ENCODE results near the gene SORCS2. TPM values are rescaled to one million over a fixed set of nuclear protein-coding genes. Genes with fewer than 3 reads are reported as not detected.

Gene SORCS2
- total and polyA plus RNA-seq, 2 of the 8 experiments (the other 6 are each of a cell fraction or from before 2014, with no cell fraction given) = 0.36 to 1.8 TPM

DNA sequence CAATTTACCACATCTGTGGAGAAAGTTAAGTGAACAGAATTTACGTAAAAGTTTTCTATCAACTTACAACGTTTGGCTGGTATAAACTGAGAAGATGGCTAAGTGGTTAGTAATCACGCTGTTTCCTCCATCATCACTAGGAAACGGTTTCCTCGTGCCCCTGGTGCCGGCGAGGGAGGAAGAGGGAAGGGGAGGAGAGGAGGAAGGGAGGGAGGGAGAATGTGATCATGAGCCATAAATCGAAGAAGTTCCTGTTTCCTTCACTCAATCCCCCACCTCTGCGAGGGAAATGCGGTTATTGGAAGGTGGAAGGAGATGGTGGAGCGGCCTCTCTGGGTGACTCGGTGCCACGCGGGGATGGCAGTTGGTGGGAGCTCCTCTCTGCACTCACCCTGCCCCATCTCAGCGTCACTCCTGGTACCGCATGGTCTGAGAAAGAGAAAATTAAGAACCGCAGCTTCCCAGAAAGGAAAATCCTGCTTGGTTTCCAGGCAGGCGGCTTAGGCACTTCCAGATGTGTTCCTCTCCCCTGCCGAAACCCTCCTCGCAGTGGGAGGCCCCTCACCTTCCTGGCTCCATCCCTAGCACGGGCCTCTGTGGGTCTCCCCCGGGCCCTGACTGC is 530.5 kb downstream of the SORCS2 start:
- Histone ChIP-seq H3K27me3 (replicated peaks in 1 of 4; ENCODE audit: control insufficient read depth in 3 of 4, extremely low read depth in 1 of 4, insufficient read depth in 3 of 4, low read length in 3 of 4) (peaks cover 0 to 4% (median 2%) of the 10 kb centered on the region in 4 experiments; a peak in 3 of 7 replicates), H3K4me2 (ENCODE audit: insufficient read depth in 1 of 2, low read depth in 2 of 2, low read length in 2 of 2) (no peak overlapping the region), H2BK5ac (ENCODE audit: low read depth, low read length) (no peak overlapping the region), H3K4ac (replicated peaks; ENCODE audit: insufficient read length, low read depth, low read length) (no peak overlapping the region), H2AK5ac (ENCODE audit: low read depth, low read length) (no peak overlapping the region), H4K8ac (ENCODE audit: extremely low read depth, insufficient read depth, low read length) (0 out of 2 replicates have a peak overlapping the region, but pooled peaks have one; percentile 23), H3K9ac (replicated peaks in 1 of 4; ENCODE audit: extremely low read depth in 1 of 4, low read depth in 3 of 4, low read length in 3 of 4) (no peak overlapping the region), H3K23me2 (ENCODE audit: low read depth, low read length) (peaks cover 13% of the 10 kb centered on the region), H2BK120ac (replicated peaks; ENCODE audit: low read depth, low read length) (no peak overlapping the region), H3K4me3 (ENCODE audit: extremely low read depth in 1 of 4, insufficient read depth in 2 of 4, low read depth in 3 of 4, low read length in 4 of 4) (no peak overlapping the region), H2BK20ac (ENCODE audit: low read length) (no peak overlapping the region), H3K27ac (ENCODE audit: low read depth, low read length) (no peak overlapping the region), H3K36me3 (ENCODE audit: control insufficient read depth in 2 of 4, insufficient read depth in 4 of 4, low read length in 3 of 4) (no peaks in the 10 kb centered on the region), H4K5ac (ENCODE audit: insufficient read length, low read depth, low read length) (no peak overlapping the region), H2AFZ (ENCODE audit: low read length) (no peak overlapping the region), H2BK15ac (ENCODE audit: low read length) (no peak overlapping the region), H4K91ac (replicated peaks; ENCODE audit: insufficient read length, low read length) (no peak overlapping the region), H3K79me1 (ENCODE audit: low read depth, low read length) (no peaks in the 10 kb centered on the region), H3K14ac (ENCODE audit: insufficient read length) (no peak overlapping the region), H3K23ac (ENCODE audit: insufficient read length) (no peak overlapping the region), H2BK12ac (ENCODE audit: low read depth, low read length) (no peak overlapping the region), H3K4me1 (replicated peaks in 1 of 4; ENCODE audit: control insufficient read depth in 3 of 4, insufficient read depth in 4 of 4, low read length in 3 of 4) (peaks cover 0 to 2% (median 0%) of the 10 kb centered on the region in 4 experiments; a peak in 2 of 7 replicates), H4K20me1 (replicated peaks in 1 of 2; ENCODE audit: control insufficient read depth in 1 of 2, insufficient read depth in 2 of 2, low read length in 2 of 2) (peaks cover 0 to 8% of the 10 kb centered on the region in 2 experiments), H3K79me2 (ENCODE audit: control insufficient read depth in 1 of 2, insufficient read depth in 2 of 2, low read length in 2 of 2) (no peaks in the 10 kb centered on the region), H3K56ac (replicated peaks; ENCODE audit: insufficient read length, low read depth, low read length) (no peak overlapping the region), H3K9me3 (ENCODE audit: insufficient read depth in 2 of 2, low read depth in 1 of 2, low read length in 1 of 2) (no peaks in the 10 kb centered on the region), H3K18ac (ENCODE audit: extremely low read depth, low read length) (no peak overlapping the region)
- TF ChIP-seq CTCF (IDR thresholded peaks at IDR 0.05; ENCODE audit: control extremely low read depth in 1 of 3, insufficient read depth in 1 of 3, low read depth in 1 of 3, low read length in 3 of 3) (no peak), BCL11A (IDR thresholded peaks at IDR 0.05; ENCODE audit: low read depth in 2 of 2, low read length in 2 of 2) (no peak)
- DNase-seq (ENCODE audit: low read depth in 1 of 2, low spot score in 2 of 2) (no peak), FAIRE-seq (no peak)
- WGBS, 2 experiments (ENCODE audit: extremely low coverage in 1 of 2, insufficient coverage in 1 of 2, insufficient read length in 1 of 2, insufficient replicate concordance in 2 of 2, low coverage in 1 of 2, low lambda C conversion rate in 2 of 2, missing lambda C conversion rate in 1 of 2) = 87% methylated on average over 18 of the region's 22 CpGs; no CpG with 5 or more reads in 1 of the 2 experiments
- POLR2A ChIA-PET (ENCODE audit: partially characterized antibody) = no interaction called here
- CTCF ChIA-PET (ENCODE audit: partially characterized antibody) = interaction anchor here (0.9 to 1.8 kb wide), 5 partner anchors 9 to 265 kb away, joined by 3 to 7 read pairs (median 6); no protein-coding TSS in a partner anchor
